Fibroblast of skin of abdomen (primary cell): ENCODE measurements around the gene KLHL40.

ENCODE experiments used
- DNase-seq: peaks from one replicate; pipeline ENCODE4 v3.0.0-alpha.2; 2013

The KLHL40 gene

DNA sequence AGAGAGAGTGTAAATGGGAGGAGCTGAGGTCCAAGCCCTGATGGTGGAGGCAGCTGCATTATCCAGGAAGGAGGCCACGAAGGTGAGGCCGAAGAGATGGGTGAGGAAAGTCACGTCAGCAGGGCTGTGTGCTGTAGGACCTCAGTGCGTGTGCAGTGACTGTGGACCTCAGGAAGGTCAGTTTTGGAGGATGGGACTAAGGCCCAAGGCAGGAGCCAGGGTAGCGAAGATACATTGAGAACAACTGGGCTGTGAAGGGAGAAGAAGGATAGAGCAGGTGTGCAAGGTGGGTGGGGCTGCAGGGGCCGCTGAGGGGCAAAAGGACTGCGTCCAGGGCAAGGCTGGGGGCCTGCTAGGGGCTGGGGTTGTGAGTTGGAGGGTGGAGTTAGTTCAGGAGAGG is 4.9 kb downstream of the KLHL40 start:
- DNase-seq: no peak

DNA sequence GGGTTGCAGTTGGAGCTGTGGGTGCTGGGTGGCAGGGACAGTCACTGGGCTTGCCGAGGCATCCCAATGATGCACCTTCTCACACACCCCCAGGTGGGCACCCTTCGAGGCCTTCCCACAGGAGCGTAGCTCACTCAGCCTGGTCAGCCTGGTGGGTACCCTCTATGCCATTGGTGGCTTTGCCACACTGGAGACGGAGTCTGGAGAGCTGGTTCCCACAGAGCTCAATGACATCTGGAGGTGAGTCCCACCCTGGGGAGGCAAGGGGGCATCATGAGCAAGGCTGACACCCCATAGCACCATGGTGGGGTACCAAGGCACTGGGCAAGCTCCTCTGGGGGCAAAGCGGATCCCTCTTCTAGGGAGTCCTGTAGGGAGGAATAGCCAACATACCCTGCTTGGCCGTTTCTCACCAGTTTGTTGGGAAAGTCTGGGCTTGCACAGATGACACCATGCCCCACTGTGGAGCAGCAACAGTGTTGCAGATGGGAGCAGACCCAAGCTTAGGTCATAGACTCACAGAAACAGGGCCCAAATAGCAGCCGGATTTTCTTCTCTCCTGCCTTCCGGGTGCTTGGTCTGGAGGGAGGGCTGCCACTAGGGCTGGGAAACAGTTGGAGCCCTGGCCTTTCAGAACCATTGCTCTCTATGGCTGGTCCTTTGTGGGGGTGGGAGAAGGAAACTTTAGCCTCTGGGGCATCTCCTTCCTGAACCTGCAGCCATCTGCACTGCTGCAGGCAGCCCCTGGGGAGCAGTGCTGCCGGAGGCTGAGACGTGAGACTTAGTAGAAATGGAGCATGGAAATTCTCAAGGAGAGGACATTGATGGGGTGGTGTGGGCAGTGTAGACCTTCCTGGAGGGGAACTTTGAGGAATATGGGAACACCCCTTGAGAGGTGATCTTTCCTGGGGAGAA is 5.7 kb downstream of the KLHL40 start:
- DNase-seq: no peak

DNA sequence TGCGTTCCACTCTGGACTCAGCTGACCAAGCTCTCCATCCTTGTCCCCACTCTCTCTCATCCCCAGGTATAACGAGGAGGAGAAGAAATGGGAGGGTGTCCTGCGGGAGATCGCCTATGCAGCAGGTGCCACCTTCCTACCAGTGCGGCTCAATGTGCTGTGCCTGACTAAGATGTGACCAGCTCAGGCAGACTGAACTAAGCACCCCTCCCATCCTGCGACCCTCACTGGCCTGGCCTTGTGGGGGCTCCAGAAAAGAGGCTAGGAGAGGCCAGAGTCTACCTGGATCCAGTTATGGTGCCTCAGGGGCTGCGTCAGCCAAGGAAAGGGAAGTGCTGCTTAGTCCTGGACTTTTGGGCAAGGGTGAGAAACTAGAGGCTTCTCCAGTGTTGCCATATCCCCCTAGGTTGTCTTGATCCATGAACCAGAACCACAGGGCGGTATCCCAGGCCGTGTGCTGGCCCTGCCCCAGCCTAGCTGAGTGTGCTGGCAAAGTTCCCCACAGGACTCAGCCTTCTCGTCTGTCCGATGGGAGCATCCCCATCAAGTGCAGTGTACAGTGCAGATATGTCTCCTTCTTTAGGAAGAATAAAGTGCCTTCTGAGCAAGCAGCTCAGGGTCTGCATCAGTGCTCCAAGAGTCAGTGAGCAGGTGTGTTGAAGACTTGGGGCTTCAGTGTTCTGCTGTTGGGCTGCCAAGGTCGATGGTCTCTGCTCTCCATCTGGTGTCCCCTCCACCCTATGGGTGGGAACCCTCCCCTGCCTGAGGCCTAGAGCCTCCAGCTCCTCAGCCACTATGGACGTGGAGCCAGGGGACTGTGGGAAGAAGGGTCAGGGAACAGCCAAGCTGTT is 6.7 kb downstream of the KLHL40 start:
- DNase-seq: no peak

DNA sequence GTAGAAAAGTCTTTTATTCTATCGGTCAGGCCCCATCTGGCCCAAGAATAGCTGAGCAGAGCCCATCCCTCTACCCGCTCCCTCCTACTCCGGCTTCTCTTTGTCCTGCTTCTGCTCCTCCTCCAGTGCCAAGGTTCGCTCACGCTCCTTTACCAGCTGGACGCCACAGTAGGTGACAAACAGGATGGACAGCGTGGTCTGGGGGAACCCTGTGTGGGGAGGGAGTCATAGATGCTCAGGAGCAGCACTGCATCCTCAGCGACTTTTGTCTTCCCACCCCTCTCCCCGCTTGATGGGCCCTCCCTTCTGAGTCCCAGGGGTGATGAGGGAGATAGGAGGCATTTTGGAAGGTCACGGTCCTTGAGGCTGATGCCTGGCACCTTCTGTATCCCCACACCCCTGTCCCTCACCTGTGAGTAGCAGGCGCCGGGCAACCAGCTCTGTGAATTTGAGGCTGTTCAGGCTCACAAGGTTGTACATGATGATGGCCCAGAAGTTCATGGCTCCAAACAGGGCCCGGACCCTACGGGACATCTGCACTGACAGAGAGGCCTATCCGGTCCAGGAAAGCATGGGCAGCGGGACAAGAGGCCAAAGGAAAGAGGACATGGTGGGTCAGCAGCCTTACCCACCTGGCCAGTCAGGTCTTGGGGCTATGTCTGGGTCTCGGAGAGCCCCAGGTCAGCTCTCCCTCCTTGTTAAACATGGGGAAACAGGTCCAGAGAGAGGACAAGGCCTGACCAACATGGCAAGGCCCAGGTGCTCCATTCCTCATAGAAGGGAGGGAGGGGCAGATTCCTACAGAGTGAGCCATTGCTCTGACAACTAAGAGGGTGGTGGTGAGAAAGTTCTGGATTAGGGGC is 7.6 kb downstream of the KLHL40 start:
- DNase-seq: no peak

DNA sequence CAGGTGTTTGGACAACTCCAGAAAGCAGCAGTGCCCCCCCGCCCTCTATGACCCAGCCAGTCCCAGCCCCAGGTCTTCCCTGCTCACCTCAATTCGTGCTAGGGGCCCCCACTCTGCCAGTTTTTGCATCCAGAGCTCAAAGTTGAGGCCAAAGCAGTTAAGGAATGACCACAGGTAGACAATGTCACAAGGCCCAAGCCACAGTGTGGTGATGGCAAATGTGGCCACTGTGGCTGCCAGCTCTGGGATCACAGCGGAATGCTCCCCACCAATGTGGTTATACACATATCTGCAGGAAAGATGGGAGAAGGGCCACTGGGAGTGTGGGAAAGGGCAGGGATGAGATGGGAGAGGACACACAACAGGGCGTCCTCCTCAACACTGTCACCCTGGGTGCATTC is 8.2 kb downstream of the KLHL40 start:
- no peak for DNase-seq

DNA sequence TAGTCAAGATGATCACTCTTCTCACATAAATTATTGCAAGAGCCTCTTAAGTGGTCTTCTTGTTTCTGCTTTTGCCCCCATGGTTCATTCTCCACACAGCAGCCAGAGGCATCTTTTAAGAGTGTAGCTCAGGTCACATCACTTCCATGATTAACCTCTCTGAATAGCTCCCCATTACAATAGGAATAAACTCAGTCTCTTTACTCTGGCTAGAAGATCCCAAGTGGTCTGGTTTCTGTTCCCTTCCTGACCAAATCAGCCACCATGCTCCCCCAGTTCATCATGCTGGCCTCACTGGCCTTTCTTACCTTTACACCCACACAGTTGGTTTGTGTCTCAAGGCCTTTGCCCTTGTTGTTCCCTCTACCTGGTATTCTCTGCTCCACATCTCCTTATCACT is 9.0 kb downstream of the KLHL40 start:
- DNase-seq: no peak

DNA sequence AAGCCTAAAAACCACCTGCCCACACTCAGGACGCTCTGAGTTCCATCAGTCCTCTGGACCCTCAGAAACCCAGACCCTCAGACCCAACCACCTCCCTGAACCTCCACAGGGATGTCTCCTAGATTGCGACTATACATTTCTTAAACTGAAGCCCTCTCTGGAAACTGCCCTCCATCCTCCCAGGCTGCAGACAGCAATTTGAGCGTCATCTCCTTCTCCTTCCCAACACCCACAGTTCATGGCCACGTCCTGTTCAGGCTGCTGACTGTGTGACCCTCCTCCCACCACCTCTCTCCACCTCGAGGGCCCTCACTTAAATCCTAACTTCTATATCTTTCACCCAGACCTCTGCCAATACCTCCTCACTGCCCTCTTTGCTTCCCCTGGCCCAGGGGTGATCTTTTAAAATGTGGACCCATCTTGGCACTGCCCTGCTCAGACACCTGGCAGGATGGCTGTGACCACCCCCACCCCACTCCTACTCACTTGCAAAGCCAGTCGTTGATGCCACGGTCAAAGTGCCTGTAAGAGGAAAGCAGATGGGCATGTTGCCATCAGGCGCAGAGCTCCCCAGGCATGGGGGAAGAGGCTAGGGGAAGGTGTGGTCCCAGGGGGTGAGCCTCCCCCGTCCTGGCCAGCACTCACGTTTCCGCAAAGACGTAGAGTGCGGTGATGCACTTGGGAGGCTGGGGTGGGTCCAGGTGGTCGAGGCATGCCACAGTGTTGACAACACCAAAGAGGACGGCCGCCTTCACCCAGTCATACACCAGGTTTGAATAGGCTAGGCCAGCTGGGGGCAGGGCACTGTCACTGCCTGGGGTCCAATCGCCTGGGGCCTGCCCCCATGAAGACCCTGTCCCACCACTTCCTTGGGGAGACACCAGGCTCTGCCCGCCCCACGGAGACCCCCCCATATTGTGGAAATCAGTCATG is 11.3 kb downstream of the KLHL40 start:
- DNase-seq: no peak

DNA sequence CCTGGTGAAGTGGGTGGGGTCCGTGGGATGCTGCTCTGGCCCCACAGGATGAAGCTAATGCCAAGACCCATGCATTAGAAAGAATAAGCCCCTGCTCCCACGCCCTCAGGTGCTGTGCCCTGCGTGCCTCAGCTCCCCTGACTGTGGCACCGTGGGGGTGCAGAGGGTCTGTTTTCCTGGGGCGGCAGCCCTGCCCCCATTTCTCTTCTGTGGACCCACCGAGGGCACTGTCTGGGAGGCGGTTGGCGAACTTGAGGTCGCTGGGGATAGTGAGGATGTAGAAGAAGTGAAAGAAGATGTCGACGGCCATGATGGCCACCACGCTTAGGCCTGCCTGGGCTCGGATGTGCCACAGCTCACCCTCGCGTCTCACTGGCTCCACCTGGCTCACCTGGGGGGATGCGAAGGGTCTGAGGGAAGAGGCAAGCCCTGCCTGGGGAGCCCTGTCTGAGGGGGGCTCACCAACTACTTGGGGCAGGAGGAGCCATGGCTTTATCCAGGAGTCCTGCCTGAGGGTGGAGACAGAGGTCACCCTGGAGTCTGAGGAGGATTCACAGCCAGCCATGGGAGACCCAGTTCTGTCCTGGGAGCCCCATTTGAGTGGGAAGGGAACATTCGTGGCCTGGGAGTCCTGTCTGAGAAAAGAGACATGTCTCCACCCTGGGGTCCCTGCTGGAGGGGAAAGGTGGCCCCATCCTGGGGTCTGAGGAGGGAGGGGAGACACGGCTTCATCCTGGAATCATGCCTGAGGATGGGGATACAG is 12.1 kb downstream of the KLHL40 start:
- DNase-seq: no peak

DNA sequence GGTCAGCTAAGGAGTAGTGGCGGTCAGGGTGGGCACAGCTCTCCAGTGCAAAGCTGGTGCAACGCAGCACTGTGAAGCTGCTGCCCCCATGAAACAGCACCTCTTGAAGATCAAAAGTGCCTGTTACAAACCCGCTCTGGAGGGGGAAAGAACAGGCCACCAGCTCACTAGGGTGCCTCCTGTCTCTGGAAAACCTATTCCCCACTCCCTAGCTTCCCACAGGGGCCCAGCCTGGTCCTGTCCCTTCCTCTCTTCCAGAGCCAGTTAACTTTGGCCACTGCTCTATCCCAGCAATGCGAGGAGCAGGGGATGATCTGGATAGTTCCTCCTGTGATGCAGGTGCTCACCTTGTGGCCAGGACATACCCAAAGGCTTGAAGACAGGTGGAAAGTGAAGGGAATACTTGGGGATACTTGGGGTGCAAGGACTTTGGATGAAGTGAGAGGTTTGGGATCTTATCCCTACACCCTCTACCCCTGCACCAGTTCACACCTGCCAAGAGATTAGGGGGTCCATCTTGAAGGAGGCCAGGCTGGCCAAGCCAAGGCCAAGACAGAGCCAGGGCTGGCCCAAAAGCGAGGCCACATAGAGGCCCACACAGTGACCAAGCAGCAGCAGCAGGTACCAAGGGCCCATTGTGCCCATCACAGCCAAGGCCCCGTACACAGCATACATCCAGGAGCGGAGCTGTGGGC is 13.0 kb downstream of the KLHL40 start:
- no peak for DNase-seq

DNA sequence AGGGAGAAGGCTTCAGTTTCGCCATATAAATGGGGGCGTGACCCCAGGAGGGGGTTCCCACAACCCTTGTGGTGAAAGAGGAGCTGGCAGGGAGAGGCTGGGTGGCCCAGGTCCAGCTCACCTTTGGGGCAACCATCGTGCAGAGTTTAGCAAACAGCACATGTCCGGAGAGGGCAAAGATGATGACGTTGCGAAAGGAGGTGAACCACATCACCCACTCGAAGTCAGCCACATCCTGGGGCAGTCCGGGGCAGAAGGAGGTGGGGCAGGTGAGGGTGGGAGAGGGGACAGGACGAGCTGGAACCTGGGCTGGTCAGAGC is 13.5 kb downstream of the KLHL40 start:
- no peak for DNase-seq

DNA sequence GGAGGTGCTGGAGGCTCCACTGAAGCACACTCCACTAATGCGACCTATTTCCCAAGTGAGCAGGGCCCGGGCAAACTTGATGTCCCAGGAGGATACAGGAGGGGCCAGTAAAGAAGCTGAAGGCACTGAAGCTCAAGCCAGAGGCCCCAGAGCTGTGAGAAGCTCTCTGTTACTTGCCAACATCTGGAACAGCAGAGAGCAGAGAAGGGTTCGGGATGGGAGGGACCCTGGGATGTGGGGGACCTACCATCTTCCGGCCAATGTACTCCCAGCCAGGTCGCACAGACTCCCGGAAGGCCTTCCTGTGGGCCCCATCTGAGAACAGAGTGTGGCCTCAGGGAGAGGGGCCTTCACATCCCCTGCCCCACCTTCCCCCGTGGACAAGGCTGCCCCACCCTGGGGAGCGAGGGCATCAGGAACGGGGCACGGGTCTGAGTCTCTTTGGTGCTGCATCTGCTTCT is 14.2 kb downstream of the KLHL40 start:
- DNase-seq: no peak

DNA sequence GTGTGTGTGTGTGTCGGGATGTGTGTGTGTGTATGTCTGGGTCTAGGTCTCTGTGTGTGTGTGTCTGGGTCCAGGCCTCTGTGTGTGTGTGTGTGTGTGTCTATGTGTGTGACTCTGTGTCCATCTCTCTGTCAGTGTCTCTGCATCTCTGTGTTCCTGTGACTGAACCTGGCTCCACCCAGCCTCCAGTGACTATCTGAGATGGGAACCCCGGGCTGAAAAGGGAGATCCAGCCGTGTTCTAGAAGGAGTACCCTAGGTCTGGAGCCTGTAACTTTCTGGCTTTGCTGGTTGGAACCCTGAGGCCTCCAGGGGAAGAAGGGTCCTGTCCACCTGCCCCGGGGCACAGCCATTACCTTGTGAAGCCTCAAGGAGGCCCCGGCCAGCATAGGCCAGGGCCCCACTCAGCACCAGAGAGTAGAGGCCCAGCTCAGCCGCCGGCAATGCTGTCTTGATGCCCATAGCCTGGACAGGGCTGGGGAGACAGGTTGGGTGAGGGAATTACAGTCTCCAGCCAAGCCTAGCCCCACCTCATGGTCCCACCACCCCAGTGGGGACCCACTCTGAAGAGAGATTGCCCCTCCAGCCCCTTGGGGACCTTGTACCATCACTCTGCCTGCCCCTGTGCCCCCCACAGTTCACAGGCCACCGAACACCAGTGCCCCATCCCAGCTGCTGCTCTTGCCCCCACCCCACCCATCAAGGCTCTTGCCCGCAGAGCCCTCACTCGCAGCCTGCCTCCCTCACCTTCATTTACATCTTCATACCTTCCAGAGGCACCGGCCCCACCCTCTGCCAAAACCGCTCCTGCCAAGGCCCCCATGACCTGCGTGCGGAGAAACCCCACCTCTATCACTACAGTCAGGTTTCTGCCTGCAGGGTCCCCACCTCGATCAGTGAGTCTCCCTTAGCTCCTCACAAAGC is 15.3 kb downstream of the KLHL40 start:
- DNase-seq: no peak

DNA sequence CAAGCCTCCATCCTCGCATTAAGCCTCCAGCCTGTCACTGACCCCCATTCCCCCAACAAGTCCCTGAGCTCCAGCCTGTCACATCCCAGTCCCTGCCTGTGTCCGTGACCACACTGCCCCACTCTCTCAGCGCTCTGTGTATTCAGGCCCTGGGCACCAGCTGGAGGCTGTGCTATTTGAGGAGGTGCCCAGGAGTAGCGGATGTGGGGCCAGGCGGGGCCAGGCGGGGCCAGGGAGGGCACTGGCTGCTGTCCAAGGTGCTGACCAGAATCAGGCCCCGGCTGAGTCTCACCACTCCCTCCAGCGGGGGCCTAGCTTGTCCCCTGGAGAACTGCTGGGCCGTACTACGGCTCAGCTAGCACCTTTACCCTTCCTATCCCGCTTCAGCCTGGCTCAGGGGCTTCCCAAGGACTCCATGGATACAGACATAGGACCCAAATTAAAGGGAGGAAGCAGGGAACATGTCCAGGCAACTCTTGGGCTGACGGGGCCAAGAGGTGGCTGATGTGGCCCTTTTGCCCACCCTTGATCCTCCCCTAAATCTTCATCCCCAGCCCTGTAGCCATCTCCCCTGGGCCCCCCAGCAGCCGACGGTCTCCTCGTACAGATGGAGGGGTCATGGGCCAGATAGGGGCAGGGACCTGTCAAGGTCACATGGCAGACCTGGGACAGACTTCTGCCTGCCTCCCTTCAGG is 16.2 kb downstream of the KLHL40 start:
- DNase-seq: peak; percentile 6

DNA sequence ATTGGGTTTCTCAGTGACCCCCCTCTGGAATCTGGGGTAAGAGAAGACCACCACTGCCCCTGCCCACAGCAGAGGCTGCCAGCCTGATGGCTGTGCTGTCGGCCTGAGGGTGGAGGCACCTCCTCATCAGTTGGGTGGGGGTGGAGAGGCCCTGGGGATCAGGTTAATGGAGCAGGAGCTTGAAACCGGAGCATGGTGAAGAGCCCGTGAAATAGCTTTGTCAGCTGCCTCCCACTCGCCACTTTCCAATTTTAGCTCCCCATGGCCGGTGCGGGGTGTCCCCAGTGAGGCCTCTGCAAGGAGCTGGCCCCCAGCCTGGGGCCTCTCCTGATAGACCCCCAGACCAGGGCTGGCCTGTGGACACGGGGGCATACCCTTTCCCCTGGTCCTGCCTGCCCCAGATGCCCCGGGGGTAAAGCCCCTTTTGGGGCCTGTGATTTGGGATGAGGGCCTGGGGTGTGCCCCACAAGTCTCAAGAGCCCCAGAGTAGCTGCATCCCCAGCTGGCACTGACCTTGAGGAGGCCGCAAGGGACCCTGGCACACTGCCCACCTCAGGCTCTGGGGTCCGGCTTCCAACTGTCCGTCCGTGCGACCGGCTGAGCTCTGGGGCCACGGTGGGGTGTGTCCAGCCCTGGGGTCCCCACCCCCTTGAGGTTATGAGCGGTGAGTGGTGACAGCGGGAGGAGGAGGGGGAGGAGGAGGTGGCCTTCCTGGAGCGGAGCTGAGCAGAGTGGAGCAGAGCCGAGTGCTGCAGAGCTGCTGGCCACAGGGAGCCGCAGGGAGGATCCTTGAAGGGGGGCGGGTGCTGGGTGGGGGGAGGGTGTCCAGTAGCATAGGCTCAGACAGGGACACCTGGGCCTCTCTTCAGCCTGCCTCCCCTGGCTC is 17.0 kb downstream of the KLHL40 start, which contains the start of gene HHATL:
TSS of gene HHATL (minus strand) at position 733 of the 886 bp plus-strand sequence. CDS start 1,972 bp downstream, outside the sequence.
- no peak for DNase-seq

DNA sequence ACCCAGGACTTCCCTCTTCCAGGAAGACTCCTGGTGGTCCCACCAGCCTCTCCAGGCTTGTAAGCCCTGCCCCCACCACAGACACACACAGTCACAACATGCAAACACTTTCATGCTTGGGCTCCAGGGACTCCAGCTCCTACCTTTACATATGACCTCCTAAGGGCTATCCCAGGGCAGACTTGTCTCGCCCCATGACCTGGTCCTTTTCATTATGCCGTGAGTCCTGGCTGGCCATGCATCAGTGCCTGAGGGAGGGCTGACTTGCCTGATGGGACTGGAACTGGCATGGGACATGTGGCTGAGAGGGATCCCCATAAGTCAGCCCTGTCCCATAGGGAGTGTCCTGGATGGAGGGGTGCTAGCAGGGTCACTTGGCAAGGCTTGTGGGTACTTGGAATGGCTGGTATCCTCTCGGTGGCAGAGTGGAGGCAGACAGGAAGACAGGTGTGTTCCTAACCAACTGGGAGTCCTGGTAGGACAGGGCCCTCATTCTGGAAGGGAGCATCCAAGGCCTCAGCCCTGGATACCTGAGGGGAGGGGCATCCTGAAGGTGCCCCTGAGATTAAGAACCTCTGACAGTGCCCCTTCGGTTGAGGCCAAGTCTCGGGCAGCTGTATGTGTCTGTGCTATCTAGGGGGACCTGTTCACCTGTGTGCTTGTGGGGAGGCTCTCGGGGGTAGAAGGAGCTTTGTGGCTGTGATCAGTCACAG is 17.8 kb downstream of the KLHL40 start:
- DNase-seq: no peak

DNA sequence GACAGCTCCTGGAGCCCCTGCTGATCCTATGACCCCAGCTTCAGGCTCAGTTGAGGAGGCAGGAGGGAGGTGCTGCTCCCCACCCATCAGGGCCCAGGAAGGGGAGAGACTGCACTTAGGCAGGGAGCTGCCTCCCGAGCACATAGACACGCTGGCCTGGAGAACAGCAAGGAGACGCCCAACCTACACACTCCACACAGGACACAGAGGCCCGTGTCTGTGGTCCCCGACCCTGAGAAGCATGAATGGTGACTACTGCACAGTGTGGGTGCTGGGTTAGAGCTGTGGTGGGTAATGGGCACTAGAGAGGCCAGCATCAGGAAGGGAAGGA is 18.3 kb downstream of the KLHL40 start:
- DNase-seq: no peak
